ENCODE measurements around the gene RASSF5.

The RASSF5 gene

GRCh38 chr1:206506405-206507283 lies 687 bp upstream of the RASSF5 start:
- Mint-ChIP-seq H3K4me1 (peaks cover 64% of the 10 kb centered on the region), H3K27ac (peak overlapping the region in 1 of 3 experiments; percentile 54), H3K9me3 (no peaks in the 10 kb centered on the region), H3K27me3 (ENCODE audit: low read depth) (peaks cover 93% of the 10 kb centered on the region), H3K36me3 (ENCODE audit: low read depth) (no peaks in the 10 kb centered on the region), H3K4me3 (peak overlapping the region; percentile 72 to 86 (median 85))
- TF ChIP-seq, protein P1, sequence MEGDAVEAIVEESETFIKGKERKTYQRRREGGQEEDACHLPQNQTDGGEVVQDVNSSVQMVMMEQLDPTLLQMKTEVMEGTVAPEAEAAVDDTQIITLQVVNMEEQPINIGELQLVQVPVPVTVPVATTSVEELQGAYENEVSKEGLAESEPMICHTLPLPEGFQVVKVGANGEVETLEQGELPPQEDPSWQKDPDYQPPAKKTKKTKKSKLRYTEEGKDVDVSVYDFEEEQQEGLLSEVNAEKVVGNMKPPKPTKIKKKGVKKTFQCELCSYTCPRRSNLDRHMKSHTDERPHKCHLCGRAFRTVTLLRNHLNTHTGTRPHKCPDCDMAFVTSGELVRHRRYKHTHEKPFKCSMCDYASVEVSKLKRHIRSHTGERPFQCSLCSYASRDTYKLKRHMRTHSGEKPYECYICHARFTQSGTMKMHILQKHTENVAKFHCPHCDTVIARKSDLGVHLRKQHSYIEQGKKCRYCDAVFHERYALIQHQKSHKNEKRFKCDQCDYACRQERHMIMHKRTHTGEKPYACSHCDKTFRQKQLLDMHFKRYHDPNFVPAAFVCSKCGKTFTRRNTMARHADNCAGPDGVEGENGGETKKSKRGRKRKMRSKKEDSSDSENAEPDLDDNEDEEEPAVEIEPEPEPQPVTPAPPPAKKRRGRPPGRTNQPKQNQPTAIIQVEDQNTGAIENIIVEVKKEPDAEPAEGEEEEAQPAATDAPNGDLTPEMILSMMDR (IDR thresholded peaks at IDR 0.05; ENCODE audit: unreplicated experiment in 3 of 3): no peak

DNA sequence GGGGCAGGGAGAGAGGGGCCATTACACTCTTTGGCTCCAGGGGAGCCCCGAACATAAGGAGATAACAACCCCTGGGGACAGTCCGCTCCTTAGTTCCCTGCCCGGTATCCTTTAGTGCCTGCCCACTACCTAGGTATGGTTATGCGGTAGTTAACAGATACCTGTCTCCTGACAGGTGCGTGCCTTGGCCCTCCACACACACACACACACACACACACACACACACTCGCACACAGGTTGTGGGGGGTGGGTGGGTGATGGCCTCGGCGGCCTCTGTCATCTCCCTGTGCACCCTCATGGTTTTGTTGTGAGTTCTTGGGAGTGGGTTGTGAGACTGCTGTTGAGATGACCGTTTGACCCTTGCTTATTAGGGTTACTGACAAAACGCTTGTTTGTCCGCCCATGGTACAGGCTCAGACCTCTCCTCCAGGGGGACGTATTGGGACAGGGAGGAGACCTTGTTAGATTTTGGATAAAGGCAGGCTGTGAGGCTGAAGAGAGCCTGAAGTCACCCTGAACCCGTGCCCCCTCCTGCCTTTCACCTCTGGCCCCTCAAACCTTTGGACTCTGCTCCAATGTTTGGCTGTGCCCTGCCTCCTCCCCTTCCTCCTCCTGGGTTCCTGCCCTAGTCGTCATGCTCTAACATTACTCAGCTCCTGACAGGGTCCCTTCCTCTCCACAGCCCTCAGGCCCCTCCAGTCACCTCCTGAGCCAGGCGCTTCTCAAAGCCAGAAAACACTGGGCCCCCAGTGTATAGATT lies 979 bp downstream of the RASSF5 start:
- peak overlapping the region; percentile 74 to 81 (median 78) for H3K4me3 Mint-ChIP-seq
- peaks cover 73% of the 10 kb centered on the region for H3K4me1 Mint-ChIP-seq
- H3K36me3 Mint-ChIP-seq (ENCODE audit: low read depth): no peaks in the 10 kb centered on the region
- no peaks in the 10 kb centered on the region for H3K9me3 Mint-ChIP-seq
- H3K27ac Mint-ChIP-seq: peak overlapping the region in 2 of 3 experiments; percentile 9 to 21
- H3K27me3 Mint-ChIP-seq (ENCODE audit: low read depth): peaks cover 84% of the 10 kb centered on the region
- TF ChIP-seq, protein P1 (IDR thresholded peaks at IDR 0.05; ENCODE audit: unreplicated experiment in 3 of 3): no peak

GRCh38 chr1:206508956-206509355 lies 1.6 kb downstream of the RASSF5 start:
- Mint-ChIP-seq H3K27ac (peak overlapping the region in 2 of 3 experiments; percentile 9 to 21), H3K4me3 (peak overlapping the region; percentile 74 to 81 (median 78)), H3K4me1 (peaks cover 75% of the 10 kb centered on the region), H3K36me3 (ENCODE audit: low read depth) (no peaks in the 10 kb centered on the region), H3K27me3 (ENCODE audit: low read depth) (peaks cover 78% of the 10 kb centered on the region), H3K9me3 (no peaks in the 10 kb centered on the region)
- TF ChIP-seq, protein P1 (IDR thresholded peaks at IDR 0.05; ENCODE audit: unreplicated experiment in 3 of 3): no peak

GRCh38 chr1:206509612-206510257 lies 2.4 kb downstream of the RASSF5 start:
- Mint-ChIP-seq H3K27ac (peak overlapping the region in 1 of 3 experiments; percentile 21), H3K36me3 (ENCODE audit: low read depth) (no peaks in the 10 kb centered on the region), H3K27me3 (ENCODE audit: low read depth) (peaks cover 70% of the 10 kb centered on the region), H3K4me3 (peak overlapping the region in 2 of 3 experiments; percentile 65 to 81), H3K4me1 (peaks cover 75% of the 10 kb centered on the region), H3K9me3 (no peaks in the 10 kb centered on the region)
- TF ChIP-seq, protein P1 (IDR thresholded peaks at IDR 0.05; ENCODE audit: unreplicated experiment in 3 of 3): no peak

GRCh38 chr1:206510371-206510770 lies 3.0 kb downstream of the RASSF5 start:
- peaks cover 76% of the 10 kb centered on the region for H3K4me1 Mint-ChIP-seq
- peaks cover 64% of the 10 kb centered on the region for H3K27me3 Mint-ChIP-seq (ENCODE audit: low read depth)
- H3K4me3 Mint-ChIP-seq: no peak overlapping the region
- H3K27ac Mint-ChIP-seq: peak overlapping the region in 1 of 3 experiments; percentile 21
- TF ChIP-seq, protein P1 (IDR thresholded peaks at IDR 0.05; ENCODE audit: unreplicated experiment in 3 of 3): no peak
- no peaks in the 10 kb centered on the region for H3K9me3 Mint-ChIP-seq
- no peaks in the 10 kb centered on the region for H3K36me3 Mint-ChIP-seq (ENCODE audit: low read depth)
